ENCODE data around the gene WDR45B. TPM values are rescaled to one million over a fixed set of nuclear protein-coding genes. Genes with fewer than 3 reads are reported as not detected.

Gene WDR45B
- total RNA-seq, 2 experiments from 2014 or later, result 49.8 to 54.3 TPM

- Histone ChIP-seq H3K36me3 (ENCODE audit: insufficient read depth, low read length) (no peaks in the 10 kb centered on the region), H3K27me3 (ENCODE audit: control insufficient read depth in 1 of 2, insufficient read depth in 2 of 2, low read length in 2 of 2) (no peaks in the 10 kb centered on the region), H3K4me1 (ENCODE audit: insufficient read depth, low read length) (no peaks in the 10 kb centered on the region), H3K9me3 (ENCODE audit: control insufficient read depth in 1 of 2, insufficient read depth in 1 of 2, low read length in 2 of 2) (peaks cover 12 to 14% of the 10 kb centered on the region in 2 experiments), H3K27ac (ENCODE audit: low read depth in 1 of 2, low read length in 2 of 2) (no peak overlapping the region), H3K4me3 (ENCODE audit: low read length) (no peak overlapping the region)
- Mint-ChIP-seq H3K27me3 (no peaks in the 10 kb centered on the region), H3K27ac (no peak overlapping the region), H3K36me3 (ENCODE audit: low read depth) (peaks cover 10% of the 10 kb centered on the region), H3K4me3 (no peak overlapping the region), H3K4me1 (ENCODE audit: low read depth) (no peaks in the 10 kb centered on the region), H3K9me3 (no peaks in the 10 kb centered on the region)
- DNase-seq, result no peak
- CTCF ChIA-PET, result no interaction called here
- no peak for ATAC-seq (ENCODE audit: poor library complexity)
- POLR2A ChIA-PET, result no interaction called here
- intact Hi-C loops (cut with DNase I, micrococcal nuclease), result no loop called here
- no peak for TF ChIP-seq CTCF (IDR thresholded peaks at IDR 0.05)
These were observed 35.3 kb upstream of the WDR45B start for GRCh38 chr17:82683534-82683933.

- H3K27me3 ChIP-seq (ENCODE audit: control insufficient read depth in 1 of 2, insufficient read depth in 2 of 2, low read length in 2 of 2), result no peaks in the 10 kb centered on the region
- H3K9me3 Mint-ChIP-seq, result no peaks in the 10 kb centered on the region
- peaks cover 12 to 14% of the 10 kb centered on the region in 2 experiments for H3K9me3 ChIP-seq (ENCODE audit: control insufficient read depth in 1 of 2, insufficient read depth in 1 of 2, low read length in 2 of 2)
- no peak for DNase-seq
- no peaks in the 10 kb centered on the region for H3K27me3 Mint-ChIP-seq
- intact Hi-C loops (cut with DNase I, micrococcal nuclease), result no loop called here
- no peak overlapping the region for H3K27ac ChIP-seq (ENCODE audit: low read depth in 1 of 2, low read length in 2 of 2)
- H3K36me3 ChIP-seq (ENCODE audit: insufficient read depth, low read length), result no peaks in the 10 kb centered on the region
- ChIA-PET POLR2A (no interaction called here), CTCF (no interaction called here)
- H3K4me3 ChIP-seq (ENCODE audit: low read length), result no peak overlapping the region
- TF ChIP-seq CTCF (IDR thresholded peaks at IDR 0.05), result no peak
- no peak overlapping the region for H3K27ac Mint-ChIP-seq
- no peaks in the 10 kb centered on the region for H3K4me1 Mint-ChIP-seq (ENCODE audit: low read depth)
- peaks cover 10% of the 10 kb centered on the region for H3K36me3 Mint-ChIP-seq (ENCODE audit: low read depth)
- ATAC-seq (ENCODE audit: poor library complexity), result no peak
- no peak overlapping the region for H3K4me3 Mint-ChIP-seq
- no peaks in the 10 kb centered on the region for H3K4me1 ChIP-seq (ENCODE audit: insufficient read depth, low read length)
These were observed 33.3 kb upstream of the WDR45B start for GRCh38 chr17:82681547-82681946.

GRCh38 chr17:82679586-82680465 is 31.6 kb upstream of the WDR45B start:
- H3K27ac Mint-ChIP-seq, result no peak overlapping the region
- Histone ChIP-seq H3K27me3 (ENCODE audit: control insufficient read depth in 1 of 2, insufficient read depth in 2 of 2, low read length in 2 of 2) (no peaks in the 10 kb centered on the region), H3K36me3 (ENCODE audit: insufficient read depth, low read length) (no peaks in the 10 kb centered on the region), H3K4me1 (ENCODE audit: insufficient read depth, low read length) (no peaks in the 10 kb centered on the region), H3K4me3 (ENCODE audit: low read length) (no peak overlapping the region), H3K27ac (ENCODE audit: low read depth in 1 of 2, low read length in 2 of 2) (no peak overlapping the region), H3K9me3 (ENCODE audit: control insufficient read depth in 1 of 2, insufficient read depth in 1 of 2, low read length in 2 of 2) (peaks cover 12 to 14% of the 10 kb centered on the region in 2 experiments)
- ATAC-seq (ENCODE audit: poor library complexity) (no peak), DNase-seq (no peak)
- ChIA-PET POLR2A (no interaction called here), CTCF (no interaction called here)
- no peaks in the 10 kb centered on the region for H3K9me3 Mint-ChIP-seq
- intact Hi-C loops (cut with DNase I, micrococcal nuclease), result loop anchor here in 1 of 2 experiments (10.0 kb wide), 1 partner anchor 235 kb away; no protein-coding TSS in a partner anchor
- no peaks in the 10 kb centered on the region for H3K4me1 Mint-ChIP-seq (ENCODE audit: low read depth)
- H3K36me3 Mint-ChIP-seq (ENCODE audit: low read depth), result peaks cover 10% of the 10 kb centered on the region
- TF ChIP-seq CTCF (IDR thresholded peaks at IDR 0.05), result no peak
- no peak overlapping the region for H3K4me3 Mint-ChIP-seq
- H3K27me3 Mint-ChIP-seq, result no peaks in the 10 kb centered on the region

All from CD4-positive, alpha-beta T cell (primary cell).